COLO829 (cell line): ENCODE measurements around the gene MAPKAP1.
A peak's percentile ranks its signal among the peaks of the same experiment; 100 is the strongest.

Experiments used
- DNase-seq: peaks from one replicate; pipeline ENCODE4 v3.0.0; 2012; ENCODE audit warnings: low spot score

Gene MAPKAP1

GRCh38 chr9:125642311-125642710 is 64.7 kb downstream of the MAPKAP1 start:
- no peak for DNase-seq

DNA sequence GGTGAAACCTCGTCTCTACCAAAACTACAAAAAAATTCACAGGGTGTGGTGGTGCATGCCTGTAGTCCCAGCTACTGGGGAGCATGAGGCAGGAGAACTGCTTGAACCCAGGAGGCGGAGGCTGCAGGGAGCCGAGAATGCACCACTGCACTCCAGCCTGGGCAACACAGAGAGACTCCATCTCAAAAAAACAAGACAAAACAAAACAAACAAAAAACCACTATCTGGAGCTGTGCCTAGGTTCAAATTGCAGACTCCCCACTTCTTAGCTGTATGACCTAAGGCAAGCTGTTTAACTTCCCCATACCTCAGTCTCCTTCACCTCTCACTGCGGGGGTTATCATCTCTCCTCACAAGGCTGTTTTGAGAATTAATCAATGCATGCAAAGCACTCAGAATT is 68.0 kb downstream of the MAPKAP1 start:
- DNase-seq: no peak

DNA sequence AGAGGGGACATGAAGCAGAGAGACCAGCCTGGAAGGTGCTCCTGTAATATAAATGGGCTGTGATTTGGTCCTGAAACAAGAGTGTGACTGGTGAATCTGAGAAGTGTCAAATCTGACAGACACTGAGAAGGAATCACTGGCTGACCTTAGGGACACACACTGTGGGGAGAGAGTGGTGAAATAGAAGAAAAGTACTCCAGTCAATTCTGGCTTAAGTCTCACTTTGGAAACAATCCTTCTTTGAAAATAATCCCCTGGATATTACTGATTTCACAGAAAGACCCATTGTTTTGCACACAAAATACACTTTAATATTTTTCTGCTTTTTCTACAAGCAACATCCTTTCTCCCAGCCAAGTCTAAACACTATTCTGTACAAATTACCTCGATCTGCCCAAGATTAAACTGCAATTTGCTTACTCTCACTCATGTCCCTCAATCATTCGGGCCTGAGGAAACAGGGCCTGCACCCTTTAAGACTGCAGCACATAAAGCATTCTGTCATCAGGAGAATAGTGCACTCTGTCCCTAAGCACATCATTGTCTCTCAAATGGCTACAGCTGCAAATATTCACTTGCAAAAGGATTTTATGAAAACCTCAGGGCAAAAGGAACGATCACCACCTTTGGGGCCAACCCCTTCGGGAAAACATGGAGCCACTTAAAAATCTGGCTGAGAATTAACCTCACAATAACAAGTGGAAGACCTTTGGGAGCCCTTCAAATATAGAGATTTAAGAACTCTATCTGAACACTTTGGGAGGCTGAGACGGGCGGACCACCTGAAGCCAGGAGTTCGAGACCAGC is 68.6 kb downstream of the MAPKAP1 start:
- DNase-seq: no peak

DNA sequence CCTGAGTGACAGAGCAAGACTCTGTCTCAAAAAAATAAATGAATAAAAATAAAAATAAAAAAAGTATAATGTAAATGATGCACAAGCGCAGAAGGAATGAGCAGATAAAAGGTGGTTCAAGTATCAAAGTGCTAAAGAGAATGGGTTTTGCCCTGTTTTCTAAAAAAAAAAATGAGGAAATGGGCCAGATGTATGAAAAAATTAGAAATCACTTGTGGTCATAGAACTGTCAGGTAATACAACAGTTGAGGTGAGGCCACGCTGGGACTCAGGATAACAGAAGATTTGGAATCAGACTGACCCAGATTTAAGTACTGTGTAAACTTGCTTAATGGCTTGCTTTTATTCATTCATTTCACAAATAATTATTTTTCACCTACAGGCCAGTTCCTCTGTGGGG is 69.8 kb downstream of the MAPKAP1 start:
- DNase-seq: no peak

DNA sequence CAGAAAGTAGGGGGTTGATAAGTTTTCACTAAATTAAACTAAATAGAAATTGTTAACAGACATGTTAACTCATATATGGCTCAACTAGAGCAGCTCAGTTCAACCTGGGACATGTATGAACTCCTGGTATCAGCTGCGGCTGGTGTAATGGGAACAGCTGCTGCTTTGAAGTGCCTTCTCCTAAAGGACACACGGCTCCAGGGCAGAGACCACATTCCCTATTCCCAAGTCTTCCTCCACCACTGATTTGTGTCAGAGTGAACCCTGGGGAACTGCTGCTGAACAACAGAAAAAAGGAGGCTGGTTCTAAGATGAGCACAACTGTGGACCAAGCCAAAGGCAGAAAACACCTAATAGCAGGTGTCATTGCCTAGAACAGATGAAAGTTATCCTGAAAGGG is 71.1 kb downstream of the MAPKAP1 start:
- no peak for DNase-seq

DNA sequence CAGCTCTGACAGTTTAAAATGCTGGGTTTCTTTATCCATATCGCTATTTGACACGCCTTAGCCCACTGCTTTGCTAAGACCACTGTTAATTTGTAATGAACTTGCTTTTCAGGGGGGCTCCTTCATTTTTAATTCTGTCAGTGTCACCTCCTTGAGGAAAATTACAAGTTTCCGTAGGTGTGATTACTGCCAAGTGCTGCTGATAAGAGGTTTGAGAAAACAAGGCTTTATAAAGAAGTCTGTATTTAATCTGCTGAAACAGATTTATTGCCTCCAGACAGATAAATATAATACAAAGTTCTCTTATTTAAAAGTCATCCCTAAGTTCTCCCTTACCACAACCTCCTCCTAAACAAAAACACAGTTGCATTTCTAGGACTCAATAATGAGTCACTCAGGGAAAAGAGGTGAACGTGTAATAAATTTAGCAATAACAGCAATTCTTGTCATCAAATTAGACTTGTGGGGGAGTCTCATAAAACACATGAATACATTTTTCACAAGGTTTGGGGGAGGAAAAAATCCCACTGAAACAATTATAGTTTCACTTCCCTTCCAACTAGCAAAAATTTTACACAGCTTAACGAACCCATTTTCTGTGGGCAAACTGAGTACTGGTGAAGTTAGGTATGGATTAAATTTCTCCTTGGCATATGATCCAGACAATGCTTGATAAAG is 72.8 kb downstream of the MAPKAP1 start:
- peak; percentile 30 for DNase-seq

GRCh38 chr9:125633116-125633745 is 73.8 kb downstream of the MAPKAP1 start:
- DNase-seq: no peak

GRCh38 chr9:125632321-125633115 is 74.5 kb downstream of the MAPKAP1 start:
- DNase-seq: no peak

DNA sequence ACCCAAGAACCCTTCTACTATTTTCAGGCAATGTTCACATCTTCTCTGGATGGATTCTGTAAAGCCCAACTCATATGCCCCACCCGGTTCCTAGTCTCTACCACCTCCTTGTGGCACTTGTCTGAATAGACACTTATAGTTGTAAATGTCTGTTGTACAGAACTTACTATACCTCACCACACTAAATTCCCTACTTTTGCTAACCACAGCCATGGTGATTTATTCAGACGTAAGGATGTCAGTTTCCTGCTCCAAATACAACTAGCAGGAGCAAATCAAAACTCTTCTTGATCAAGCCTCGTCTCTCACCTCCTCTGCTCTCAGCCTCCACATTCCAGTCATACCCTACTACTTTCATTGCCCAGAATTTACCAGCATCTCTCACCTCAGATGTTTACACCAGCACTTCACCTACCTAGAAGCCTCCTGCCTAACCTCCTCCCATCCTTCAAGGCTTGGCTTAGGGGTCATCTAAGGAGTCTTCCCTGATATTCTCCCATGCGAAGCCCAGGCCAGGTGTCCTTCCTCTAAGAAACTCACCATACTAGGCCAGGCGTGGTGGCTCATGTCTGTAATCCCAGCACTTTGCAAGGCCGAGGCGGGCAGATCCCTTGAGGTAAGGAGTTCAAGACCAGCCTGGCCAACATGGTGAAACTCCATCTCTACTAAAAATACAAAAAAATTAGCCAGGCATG is 75.5 kb downstream of the MAPKAP1 start:
- DNase-seq: peak; percentile 53

GRCh38 chr9:125630436-125630835 is 76.6 kb downstream of the MAPKAP1 start:
- DNase-seq: no peak

- DNase-seq: no peak
Measured at GRCh38 chr9:125629446-125629845, 77.6 kb downstream of the MAPKAP1 start.

GRCh38 chr9:125626187-125626586 is 80.8 kb downstream of the MAPKAP1 start:
- DNase-seq: no peak

DNA sequence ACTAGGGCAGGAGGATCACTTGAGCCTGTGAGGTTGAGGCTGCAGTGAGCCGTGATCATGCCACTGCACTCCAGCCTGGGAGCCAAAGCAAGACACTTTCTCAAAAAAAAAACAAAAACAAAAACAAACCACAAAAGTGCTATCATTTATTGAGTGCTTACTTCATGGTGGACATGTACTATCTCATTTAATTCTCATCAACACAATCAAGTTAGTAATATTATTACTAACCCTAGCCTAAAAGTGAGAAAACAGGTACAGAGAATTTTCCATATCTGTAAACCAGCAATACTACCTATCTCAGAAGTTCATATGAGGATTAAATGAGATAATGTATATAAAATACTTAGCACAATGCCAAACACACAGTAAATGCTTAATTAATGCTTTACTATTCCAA is 85.8 kb downstream of the MAPKAP1 start:
- DNase-seq: no peak

DNA sequence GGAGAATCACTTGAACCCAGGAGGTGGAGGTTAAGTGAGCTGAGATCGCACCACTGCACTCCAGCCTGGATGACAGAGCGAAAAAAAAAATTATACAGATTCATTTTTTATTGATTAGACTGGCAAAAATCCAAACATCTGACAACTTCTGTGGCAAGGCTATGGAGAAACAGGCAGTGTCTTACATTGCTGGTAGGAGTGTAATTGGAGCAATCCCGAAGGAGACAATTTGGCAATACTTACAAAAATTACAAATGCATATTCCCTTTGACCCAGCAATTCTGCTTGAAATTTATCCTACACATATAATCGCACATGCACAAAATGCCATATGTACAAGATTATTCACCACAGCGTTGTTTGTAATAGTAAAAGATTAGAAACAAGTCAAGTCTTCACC is 86.8 kb downstream of the MAPKAP1 start:
- no peak for DNase-seq

DNA sequence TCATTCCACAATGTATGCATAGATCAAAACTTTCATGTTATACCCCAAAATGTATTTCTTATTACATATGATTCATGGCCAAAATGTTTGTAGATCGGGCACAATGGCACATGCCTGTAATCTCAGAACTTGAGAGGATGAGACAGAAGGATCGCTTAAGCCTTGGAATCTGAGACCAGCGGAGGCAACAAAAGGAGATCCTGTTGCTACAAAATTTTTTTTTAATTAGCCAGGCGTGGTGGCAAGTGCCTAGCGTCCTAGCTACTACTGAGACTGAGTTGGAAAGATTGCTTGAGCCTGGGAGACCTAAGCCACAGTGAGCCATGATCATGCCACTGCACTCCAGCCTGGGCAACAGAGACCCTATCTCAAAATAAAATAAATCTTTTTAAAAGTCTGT is 89.9 kb downstream of the MAPKAP1 start:
- no peak for DNase-seq

GRCh38 chr9:125613141-125613540 is 93.9 kb downstream of the MAPKAP1 start:
- DNase-seq: no peak

GRCh38 chr9:125612616-125613015 is 94.4 kb downstream of the MAPKAP1 start:
- no peak for DNase-seq

- no peak for DNase-seq
Measured at GRCh38 chr9:125611121-125611765, 95.8 kb downstream of the MAPKAP1 start.

- no peak for DNase-seq
Measured at GRCh38 chr9:125609744-125610143, 97.3 kb downstream of the MAPKAP1 start.

DNA sequence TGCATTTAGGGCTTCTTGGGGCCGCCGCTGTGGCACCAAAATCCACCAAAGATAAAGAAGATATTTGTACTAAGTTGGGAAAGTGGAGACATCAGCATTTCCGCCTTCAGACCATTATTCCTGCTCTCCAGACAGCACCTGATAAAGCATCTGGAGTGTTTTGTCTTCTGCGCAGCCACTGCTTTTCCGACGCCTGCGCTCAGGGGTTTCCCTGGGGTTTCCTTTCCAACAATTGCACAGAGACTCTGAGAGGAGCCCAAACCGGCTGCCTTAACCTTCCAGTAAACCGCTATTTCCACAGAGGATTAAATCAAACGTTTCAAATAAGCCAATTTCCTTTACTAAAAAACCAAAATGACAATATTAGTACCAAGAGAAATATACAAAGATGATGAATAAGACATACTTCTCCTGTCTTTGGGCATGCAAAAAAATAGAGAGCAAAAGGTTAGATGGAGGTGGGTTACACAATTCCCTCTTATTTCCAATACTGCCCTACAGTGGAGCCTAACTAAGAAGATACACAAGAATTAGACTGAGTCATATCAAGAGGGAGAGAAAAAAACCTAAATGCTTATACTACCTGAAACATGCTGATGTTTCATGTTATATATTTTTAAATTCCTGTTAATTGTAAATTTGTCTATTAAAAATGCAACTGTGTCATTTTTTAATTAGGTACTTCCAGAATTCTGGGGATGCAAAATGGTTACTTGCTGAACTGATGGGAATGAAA is 98.4 kb downstream of the MAPKAP1 start:
- DNase-seq: no peak

GRCh38 chr9:125604196-125604595 is 102.8 kb downstream of the MAPKAP1 start:
- no peak for DNase-seq
